Activated CD8-positive, alpha-beta T cell treated with anti-CD3 and anti-CD28 coated beads, Interleukin-2, amount 10 ng/mL, durations not matched to agents 7 days and 5 days (primary cell): ENCODE data around the gene MRNIP. TPM values are rescaled to one million over a fixed set of nuclear protein-coding genes. Genes with fewer than 3 reads are reported as not detected.

ENCODE experiments used
- ATAC-seq: fragments of 150-1000 bp; cut with Tn5 transposase; one replicate; pipeline ENCODE4 v1.10.0; 2021; ENCODE audit warnings: moderate library complexity
- CTCF ChIA-PET: fragments of 350-600 bp; sonication (Branson Sonifier 250); formaldehyde crosslinking; loops from one replicate; lab custom pipeline; 2021; ENCODE audit warnings: antibody characterized with exemption; lab: Charles Lee
- POLR2A ChIA-PET: fragments of 350-600 bp; sonication (Branson Sonifier 250); formaldehyde crosslinking; loops from one replicate; lab custom pipeline; 2021; ENCODE audit warnings: antibody characterized with exemption; lab: Charles Lee
- DNase-seq: peaks from one replicate; pipeline ENCODE4 v3.0.0-alpha.2; 2020
- H3K27ac Mint-ChIP-seq: one replicate; pipeline ENCODE4 v1.8.0; 2021; ENCODE audit warnings: mild to moderate bottlenecking, mixed read lengths
- H3K27me3 Mint-ChIP-seq: one replicate; pipeline ENCODE4 v1.8.0; 2021; ENCODE audit warnings: low read depth, mixed read lengths
- H3K36me3 Mint-ChIP-seq: one replicate; pipeline ENCODE4 v1.8.0; 2021; ENCODE audit warnings: low read depth, mixed read lengths
- H3K4me1 Mint-ChIP-seq: one replicate; pipeline ENCODE4 v1.8.0; 2021; ENCODE audit warnings: low read depth, mixed read lengths
- H3K4me3 Mint-ChIP-seq: one replicate; pipeline ENCODE4 v1.8.0; 2021; ENCODE audit warnings: mild to moderate bottlenecking, mixed read lengths
- H3K9me3 Mint-ChIP-seq: one replicate; pipeline ENCODE4 v1.8.0; 2022; ENCODE audit warnings: mixed read lengths; ENCODE audit not compliant: insufficient read depth
- total RNA-seq, 2 experiments: library from RNA; stranded (reverse); gene quantifications; one replicate each; pipeline ENCODE4 v1.2.3, GENCODE V29; 2021

The MRNIP gene
- total RNA-seq, 2 experiments from 2014 or later: 16.1 to 17.1 TPM

DNA sequence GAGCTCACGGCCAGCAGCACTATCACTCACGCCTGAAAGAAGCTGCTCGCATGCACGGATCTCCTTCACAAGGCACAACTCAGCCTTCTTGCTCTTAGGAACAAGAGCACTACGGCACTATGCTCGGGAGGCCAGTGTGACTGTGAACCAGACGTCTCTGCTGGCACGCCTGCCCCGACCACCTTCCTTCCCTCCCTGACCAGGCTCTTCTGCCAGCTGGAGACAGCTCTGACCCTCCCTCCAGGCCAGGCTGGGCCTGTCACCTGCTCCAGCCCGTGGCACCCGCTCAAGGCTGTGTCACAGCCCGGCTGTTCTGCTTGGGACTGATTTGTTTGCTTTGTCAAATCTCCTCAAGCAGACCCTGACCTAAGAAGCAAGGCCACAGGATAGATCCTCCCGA lies 42.1 kb upstream of the MRNIP start:
- POLR2A ChIA-PET: interaction anchor here (0.6 kb wide), 2 partner anchors 19 to 253 kb away, joined by 3 to 4 read pairs; no protein-coding TSS in a partner anchor
- CTCF ChIA-PET: no interaction called here

DNA sequence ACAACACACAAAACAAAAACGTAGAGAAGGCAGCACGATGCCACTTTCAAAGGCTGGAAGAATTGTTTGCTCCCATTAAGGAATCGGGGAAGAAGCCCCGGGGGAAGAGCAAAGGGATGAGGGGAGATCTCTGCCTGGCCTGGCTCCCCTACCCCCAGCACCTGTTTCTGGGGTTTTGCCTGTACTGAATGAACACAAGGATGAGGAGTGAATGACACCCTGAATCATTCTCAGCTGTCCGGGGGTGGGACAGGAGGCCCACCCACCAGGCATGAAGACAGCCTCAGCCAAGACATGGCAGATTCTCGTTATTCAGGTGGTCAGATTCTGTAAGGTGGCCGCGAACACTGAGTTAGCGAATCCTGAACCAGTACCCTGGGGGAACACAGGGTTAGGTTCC lies 41.6 kb upstream of the MRNIP start:
- ATAC-seq (no peak), DNase-seq (no peak)
- H3K36me3 Mint-ChIP-seq: peaks cover 31% of the 10 kb centered on the region
- peaks cover 4% of the 10 kb centered on the region for H3K4me1 Mint-ChIP-seq
- H3K4me3 Mint-ChIP-seq: no peak overlapping the region
- H3K9me3 Mint-ChIP-seq: no peaks in the 10 kb centered on the region
- no peak overlapping the region for H3K27ac Mint-ChIP-seq
- no peaks in the 10 kb centered on the region for H3K27me3 Mint-ChIP-seq
- POLR2A ChIA-PET: no interaction called here
- CTCF ChIA-PET: interaction anchor here (1.0 kb wide), 1 partner anchor 137 kb away, joined by 3 read pairs; no protein-coding TSS in a partner anchor

More for the DNA sequence above, 42.1 kb upstream of the MRNIP start:
- Mint-ChIP-seq H3K4me1 (peaks cover 4% of the 10 kb centered on the region), H3K27ac (no peak overlapping the region), H3K36me3 (peaks cover 31% of the 10 kb centered on the region), H3K27me3 (no peaks in the 10 kb centered on the region), H3K9me3 (no peaks in the 10 kb centered on the region), H3K4me3 (no peak overlapping the region)
- no peak for DNase-seq
- no peak for ATAC-seq

GRCh38 chr5:179895861-179896260 lies 37.2 kb upstream of the MRNIP start:
- no peak overlapping the region for H3K27ac Mint-ChIP-seq
- H3K36me3 Mint-ChIP-seq: peaks cover 23% of the 10 kb centered on the region
- H3K4me3 Mint-ChIP-seq: no peak overlapping the region
- DNase-seq: no peak
- no peak for ATAC-seq
- ChIA-PET CTCF (no interaction called here), POLR2A (interaction anchor here (0.6 kb wide), 1 partner anchor 425 kb away, joined by 3 read pairs; no protein-coding TSS in a partner anchor)
- no peaks in the 10 kb centered on the region for H3K27me3 Mint-ChIP-seq
- H3K9me3 Mint-ChIP-seq: no peaks in the 10 kb centered on the region
- no peaks in the 10 kb centered on the region for H3K4me1 Mint-ChIP-seq

- Mint-ChIP-seq H3K36me3 (peaks cover 25% of the 10 kb centered on the region), H3K27me3 (no peaks in the 10 kb centered on the region), H3K4me3 (no peak overlapping the region), H3K9me3 (no peaks in the 10 kb centered on the region), H3K27ac (no peak overlapping the region), H3K4me1 (no peaks in the 10 kb centered on the region)
- no peak for DNase-seq
- ATAC-seq: no peak
- CTCF ChIA-PET: no interaction called here
- POLR2A ChIA-PET: no interaction called here
Observed at GRCh38 chr5:179893958-179894895, 35.6 kb upstream of the MRNIP start.

GRCh38 chr5:179893076-179893957 lies 34.7 kb upstream of the MRNIP start:
- ATAC-seq (no peak), DNase-seq (no peak)
- POLR2A ChIA-PET: no interaction called here
- Mint-ChIP-seq H3K27ac (no peak overlapping the region), H3K27me3 (no peaks in the 10 kb centered on the region), H3K4me1 (no peaks in the 10 kb centered on the region), H3K9me3 (no peaks in the 10 kb centered on the region), H3K4me3 (no peak overlapping the region), H3K36me3 (peaks cover 24% of the 10 kb centered on the region)
- CTCF ChIA-PET: no interaction called here

GRCh38 chr5:179892255-179892654 lies 33.6 kb upstream of the MRNIP start:
- no peak overlapping the region for H3K27ac Mint-ChIP-seq
- CTCF ChIA-PET: no interaction called here
- POLR2A ChIA-PET: no interaction called here
- no peaks in the 10 kb centered on the region for H3K9me3 Mint-ChIP-seq
- H3K36me3 Mint-ChIP-seq: peaks cover 24% of the 10 kb centered on the region
- ATAC-seq (no peak), DNase-seq (no peak)
- H3K4me1 Mint-ChIP-seq: no peaks in the 10 kb centered on the region
- H3K27me3 Mint-ChIP-seq: no peaks in the 10 kb centered on the region
- H3K4me3 Mint-ChIP-seq: no peak overlapping the region

GRCh38 chr5:179890751-179891682 lies 32.4 kb upstream of the MRNIP start:
- Mint-ChIP-seq H3K4me1 (no peaks in the 10 kb centered on the region), H3K27me3 (no peaks in the 10 kb centered on the region), H3K4me3 (no peak overlapping the region), H3K9me3 (no peaks in the 10 kb centered on the region), H3K36me3 (peaks cover 37% of the 10 kb centered on the region), H3K27ac (no peak overlapping the region)
- DNase-seq (no peak), ATAC-seq (no peak)
- CTCF ChIA-PET: no interaction called here
- POLR2A ChIA-PET: no interaction called here

DNA sequence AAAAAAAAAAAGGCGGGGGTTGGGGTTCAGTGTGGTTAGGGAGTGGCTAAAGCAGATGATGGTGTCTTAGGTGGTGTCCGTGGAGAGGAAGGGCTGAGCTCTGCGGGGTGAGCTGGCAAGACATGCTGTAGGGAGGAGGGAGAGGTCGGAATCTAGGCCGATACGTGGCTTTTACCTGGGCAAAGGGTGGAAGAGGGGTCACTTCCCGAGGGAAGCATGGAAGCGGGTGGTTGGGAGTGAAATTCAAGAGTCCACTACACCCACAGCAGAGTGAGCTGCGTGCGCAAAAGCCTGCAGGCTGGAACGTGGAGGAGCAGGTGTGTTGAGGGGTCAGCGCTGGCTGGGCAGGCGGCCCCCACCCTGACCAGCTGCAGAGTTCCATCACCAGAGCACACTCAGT lies 31.3 kb upstream of the MRNIP start:
- Mint-ChIP-seq H3K9me3 (peaks cover 8% of the 10 kb centered on the region), H3K36me3 (peaks cover 46% of the 10 kb centered on the region), H3K27ac (no peak overlapping the region), H3K4me1 (no peaks in the 10 kb centered on the region), H3K27me3 (no peaks in the 10 kb centered on the region), H3K4me3 (no peak overlapping the region)
- ChIA-PET CTCF (no interaction called here), POLR2A (interaction anchor here (0.9 kb wide), 1 partner anchor 15 kb away, joined by 3 read pairs; no protein-coding TSS in a partner anchor)
- DNase-seq: no peak
- ATAC-seq: no peak

DNA sequence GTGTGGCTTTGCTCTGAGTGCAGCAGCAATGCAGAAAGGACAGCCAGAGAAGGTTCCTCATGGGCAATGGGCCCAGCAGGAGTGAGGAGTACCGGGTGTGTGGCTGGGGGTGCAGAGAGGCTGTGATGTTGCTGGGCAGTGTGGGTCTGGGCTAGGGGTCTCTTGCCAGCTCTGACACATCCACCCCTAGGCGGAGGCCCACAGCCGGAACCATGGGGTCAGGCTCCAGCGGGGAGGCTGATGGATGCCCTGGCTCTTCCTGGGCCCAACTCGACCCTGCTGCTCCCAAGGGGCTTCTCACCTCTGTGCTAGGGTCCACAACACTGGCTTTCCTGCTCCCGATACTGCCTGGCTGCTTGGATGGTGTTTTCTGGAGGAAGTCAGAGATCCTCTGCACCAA lies 29.2 kb upstream of the MRNIP start:
- CTCF ChIA-PET: no interaction called here
- DNase-seq: no peak
- Mint-ChIP-seq H3K9me3 (peaks cover 17% of the 10 kb centered on the region), H3K27ac (no peak overlapping the region), H3K4me1 (no peaks in the 10 kb centered on the region), H3K27me3 (no peaks in the 10 kb centered on the region), H3K4me3 (no peak overlapping the region), H3K36me3 (peaks cover 64% of the 10 kb centered on the region)
- ATAC-seq: no peak
- POLR2A ChIA-PET: no interaction called here

DNA sequence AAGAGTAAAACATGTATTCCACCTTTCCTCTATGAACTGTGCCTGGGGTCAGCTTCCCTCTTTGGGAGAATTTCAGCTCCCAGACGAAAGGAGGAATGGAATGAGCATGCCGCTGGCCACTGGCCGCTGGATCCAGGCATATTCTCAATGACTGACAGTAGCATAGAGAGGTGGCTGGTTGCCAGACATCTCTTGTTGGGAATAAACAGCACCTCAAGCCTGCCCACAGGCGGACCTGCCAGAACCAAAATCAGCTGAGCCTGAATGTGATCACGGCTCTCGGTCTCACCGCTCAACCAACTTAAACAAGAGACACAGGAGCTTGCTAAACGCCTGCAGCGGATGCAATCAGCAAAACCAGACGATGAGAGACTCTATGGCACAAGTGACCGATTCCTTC lies 28.5 kb upstream of the MRNIP start:
- DNase-seq: no peak
- Mint-ChIP-seq H3K27me3 (no peaks in the 10 kb centered on the region), H3K9me3 (peaks cover 17% of the 10 kb centered on the region), H3K4me1 (no peaks in the 10 kb centered on the region), H3K27ac (no peak overlapping the region), H3K36me3 (peaks cover 67% of the 10 kb centered on the region), H3K4me3 (no peak overlapping the region)
- POLR2A ChIA-PET: no interaction called here
- CTCF ChIA-PET: no interaction called here
- no peak for ATAC-seq
